RKO (cell line): ENCODE results near the gene CAPN8.

Source experiments
- DNase-seq: peaks from one replicate; pipeline ENCODE4 v3.0.0-alpha.2; 2016; ENCODE audit warnings: low spot score

CAPN8 gene

GRCh38 chr1:223617323-223618070 lies 48.0 kb downstream of the CAPN8 start:
- DNase-seq: peak; percentile 3

- DNase-seq: no peak
These were observed 48.9 kb downstream of the CAPN8 start for GRCh38 chr1:223616586-223616985.

GRCh38 chr1:223611936-223612335 lies 53.6 kb downstream of the CAPN8 start:
- no peak for DNase-seq

GRCh38 chr1:223609977-223610376 lies 55.5 kb downstream of the CAPN8 start:
- DNase-seq: no peak

- no peak for DNase-seq
These were observed 56.4 kb downstream of the CAPN8 start for GRCh38 chr1:223609066-223609465.

GRCh38 chr1:223558512-223558911 lies 107.0 kb downstream of the CAPN8 start:
- no peak for DNase-seq

- DNase-seq: no peak
These were observed 108.4 kb downstream of the CAPN8 start for GRCh38 chr1:223557130-223557475.

GRCh38 chr1:223556414-223557129 lies 108.9 kb downstream of the CAPN8 start:
- peak; percentile 30 for DNase-seq

GRCh38 chr1:223553957-223554356 lies 111.5 kb downstream of the CAPN8 start:
- DNase-seq: no peak

- no peak for DNase-seq
These were observed 113.9 kb downstream of the CAPN8 start for GRCh38 chr1:223551610-223552009.

- no peak for DNase-seq
These were observed 115.8 kb downstream of the CAPN8 start for GRCh38 chr1:223549740-223550139.

- no peak for DNase-seq
These were observed 118.0 kb downstream of the CAPN8 start for GRCh38 chr1:223547316-223548114.

GRCh38 chr1:223545343-223545742 lies 120.2 kb downstream of the CAPN8 start:
- no peak for DNase-seq

GRCh38 chr1:223543560-223543959 lies 121.9 kb downstream of the CAPN8 start:
- DNase-seq: no peak

GRCh38 chr1:223542831-223543230 lies 122.7 kb downstream of the CAPN8 start:
- no peak for DNase-seq

GRCh38 chr1:223540485-223541106 lies 124.9 kb downstream of the CAPN8 start:
- DNase-seq: no peak

GRCh38 chr1:223539750-223540149 lies 125.8 kb downstream of the CAPN8 start:
- no peak for DNase-seq

GRCh38 chr1:223538981-223539380 lies 126.5 kb downstream of the CAPN8 start:
- no peak for DNase-seq

GRCh38 chr1:223535319-223535718 lies 130.2 kb downstream of the CAPN8 start:
- no peak for DNase-seq

- DNase-seq: no peak
These were observed 130.8 kb downstream of the CAPN8 start for GRCh38 chr1:223534677-223535076.

- no peak for DNase-seq
These were observed 131.8 kb downstream of the CAPN8 start for GRCh38 chr1:223533708-223534107.

GRCh38 chr1:223531742-223532341 lies 133.7 kb downstream of the CAPN8 start:
- peak; percentile 45 for DNase-seq
